GM21576 (cell line): Measurements from ENCODE around the gene CAPN11.
"Not testable (repeated sequence)": the region's sequence is repeated elsewhere in the genome, so short reads cannot be mapped to it uniquely, and the experiment has no call there.

ENCODE experiments used
- ATAC-seq: cut with Tn5 transposase; IDR thresholded peaks from one replicate; pipeline ENCODE4 v1.9.1; 2021; ENCODE audit warnings: mild to moderate bottlenecking, moderate library complexity; ENCODE audit not compliant: unreplicated experiment

Gene CAPN11

DNA sequence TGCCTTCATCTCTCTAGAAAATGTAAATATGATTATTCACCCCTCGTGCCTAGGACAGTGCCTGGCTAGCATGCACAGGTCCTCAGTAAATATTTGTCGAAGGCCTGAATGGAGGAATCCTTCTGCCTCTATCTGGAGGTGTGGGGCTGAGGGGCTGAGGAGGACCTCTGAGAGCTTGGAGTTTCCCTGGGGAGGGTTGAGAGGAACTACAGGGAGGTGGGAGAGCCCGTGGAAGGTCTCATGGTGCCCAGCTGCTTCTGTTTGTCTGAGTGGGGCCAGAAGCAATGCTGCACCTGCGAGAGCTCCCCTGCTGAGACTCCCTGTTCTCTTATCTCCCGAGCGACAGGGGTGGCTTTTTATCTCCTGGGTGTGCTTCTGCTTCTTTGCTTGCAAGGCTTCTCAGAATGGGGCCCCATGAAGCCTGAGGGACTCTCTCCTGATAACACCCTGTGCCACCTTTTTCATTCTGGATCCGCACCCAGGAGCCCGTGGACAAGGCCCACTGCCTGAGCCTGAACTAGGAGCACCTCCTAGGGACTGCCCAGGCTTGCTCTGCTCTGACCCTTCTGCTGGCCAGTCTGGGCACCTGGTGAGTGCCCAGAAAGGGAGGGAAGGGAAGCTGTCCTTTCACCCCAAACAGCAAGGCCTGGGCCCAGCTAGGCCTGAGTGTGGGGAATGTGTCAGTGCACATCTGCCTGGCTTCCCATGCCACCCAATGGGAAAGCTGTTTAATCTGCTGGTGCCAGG is 67.1 kb downstream of the CAPN11 start:
- no peak for ATAC-seq

DNA sequence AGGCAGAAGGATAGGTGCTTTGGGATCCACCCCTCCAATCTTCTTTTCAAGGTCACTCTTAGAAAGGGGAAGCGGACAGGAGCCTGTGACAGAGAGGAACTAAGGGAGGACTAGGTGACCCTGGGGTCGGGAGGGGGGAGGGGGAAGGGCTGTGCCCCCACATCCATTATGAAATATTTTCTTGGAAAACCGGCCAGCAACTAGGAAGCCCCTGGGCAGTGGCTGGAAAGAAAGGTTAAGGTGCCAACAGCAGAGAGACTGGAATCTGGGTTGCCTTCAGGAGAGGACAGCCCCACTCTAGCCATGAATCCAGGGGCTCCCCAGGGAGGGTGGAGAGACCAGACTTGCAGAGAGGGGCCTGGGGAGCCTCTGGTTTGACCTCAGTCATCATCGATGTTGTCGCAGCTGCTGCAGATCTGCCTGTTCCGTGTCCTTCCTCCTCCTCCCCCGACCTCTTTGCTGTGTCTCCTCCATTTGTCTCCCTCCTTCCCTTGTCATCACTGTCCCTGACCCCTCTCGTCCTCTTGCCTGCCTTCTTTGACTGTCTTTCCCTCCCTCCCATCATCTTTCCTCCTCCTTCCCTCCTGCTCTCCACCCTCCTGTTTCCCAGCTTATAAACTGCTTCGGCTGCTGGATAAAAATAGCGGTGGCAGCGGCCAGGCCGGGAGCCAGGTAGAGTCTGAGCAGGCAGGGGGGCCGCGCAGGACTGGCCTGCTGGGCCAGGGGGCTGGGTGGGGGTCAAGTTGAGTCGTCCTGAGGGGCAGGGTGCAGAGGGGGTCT is 67.9 kb downstream of the CAPN11 start:
- ATAC-seq: no peak

DNA sequence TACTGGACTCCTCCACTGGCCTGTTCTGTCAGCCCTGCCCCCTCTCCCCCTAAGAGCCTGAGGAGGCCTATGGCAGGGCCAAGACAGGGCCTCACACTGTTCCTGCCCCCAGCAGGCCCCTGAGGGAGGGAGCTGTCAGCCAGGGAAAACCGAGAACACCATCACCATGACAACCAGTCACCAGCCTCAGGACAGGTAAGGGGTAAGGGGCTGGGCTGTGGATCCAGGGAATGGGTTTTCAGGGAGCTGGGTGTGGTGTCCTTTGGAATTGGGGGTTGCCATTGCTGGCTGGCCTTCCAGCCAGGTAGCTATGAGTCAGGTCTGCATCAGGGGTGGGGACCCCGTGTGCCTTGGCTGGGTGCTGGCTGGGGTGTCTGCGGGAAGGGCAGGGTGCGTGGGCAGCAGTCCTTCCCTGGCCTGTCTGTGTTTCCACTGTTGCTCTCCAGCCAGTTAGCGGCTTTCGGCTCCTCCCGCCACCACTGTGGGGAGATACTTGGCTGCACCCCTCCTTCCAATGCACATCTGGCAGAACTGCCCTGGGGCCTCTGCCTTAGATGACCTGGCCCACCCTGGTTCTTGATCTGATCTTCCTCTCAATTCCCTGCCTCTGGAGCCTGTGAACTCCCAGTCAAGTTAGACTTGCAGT is 68.7 kb downstream of the CAPN11 start:
- no peak for ATAC-seq

DNA sequence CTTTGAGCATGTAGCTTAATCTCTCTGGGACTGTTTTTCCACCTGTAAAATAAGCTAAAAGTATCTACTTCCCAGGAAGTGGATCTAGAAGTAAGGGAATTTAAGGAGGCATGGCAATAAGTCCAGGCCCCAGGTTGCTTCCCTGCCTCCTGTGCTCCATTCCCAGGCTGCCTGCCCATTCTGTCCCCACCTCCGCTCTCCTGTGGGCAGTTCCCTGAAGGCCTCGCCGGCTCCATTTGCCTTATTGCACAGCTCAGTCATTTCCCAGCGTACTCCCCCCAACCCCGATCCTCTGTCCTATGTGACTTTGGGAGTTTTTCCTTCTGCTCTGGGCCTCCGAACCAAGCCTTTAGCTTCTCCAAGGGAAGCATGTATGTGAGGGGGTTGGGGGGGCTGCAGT is 69.4 kb downstream of the CAPN11 start:
- ATAC-seq: no peak

DNA sequence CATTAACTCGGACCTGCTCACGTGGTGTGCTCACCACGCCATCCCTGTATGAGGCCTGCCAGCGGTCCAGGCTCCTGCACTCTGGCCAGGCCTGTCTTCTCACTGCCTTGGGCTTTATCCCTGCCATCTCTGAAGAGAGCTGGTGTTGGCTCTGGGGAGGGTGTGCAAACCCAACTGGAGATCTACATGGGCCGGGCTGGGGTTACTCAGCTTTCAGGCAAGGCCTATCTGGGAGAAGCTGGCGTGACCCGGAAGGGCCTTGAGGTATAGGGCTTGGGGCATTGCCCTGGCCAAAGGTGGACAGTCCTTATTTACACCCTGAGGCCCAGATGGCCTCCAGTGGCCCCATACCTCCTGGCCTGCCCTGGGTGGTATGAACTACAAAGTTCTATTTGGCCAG is 69.8 kb downstream of the CAPN11 start:
- no peak for ATAC-seq

DNA sequence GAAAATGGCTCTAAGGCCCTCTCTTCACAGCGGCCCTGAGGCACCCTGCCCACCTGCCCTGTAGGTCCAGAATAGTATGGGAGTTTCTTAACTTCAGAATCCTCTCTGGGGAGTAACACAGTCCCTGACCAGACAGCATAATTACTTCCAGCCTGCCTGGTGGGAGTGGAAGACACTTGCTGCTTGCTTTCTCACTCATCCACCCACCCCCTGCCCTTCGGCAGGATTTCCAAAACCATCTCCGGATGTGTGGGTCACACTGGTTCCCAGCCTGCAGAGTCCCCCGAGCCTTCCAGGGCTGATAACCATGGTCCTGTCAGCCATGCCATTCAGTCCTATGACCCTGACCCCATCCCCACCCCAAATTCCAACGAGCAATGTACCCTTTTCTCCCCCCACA is 70.2 kb downstream of the CAPN11 start:
- ATAC-seq: no peak

DNA sequence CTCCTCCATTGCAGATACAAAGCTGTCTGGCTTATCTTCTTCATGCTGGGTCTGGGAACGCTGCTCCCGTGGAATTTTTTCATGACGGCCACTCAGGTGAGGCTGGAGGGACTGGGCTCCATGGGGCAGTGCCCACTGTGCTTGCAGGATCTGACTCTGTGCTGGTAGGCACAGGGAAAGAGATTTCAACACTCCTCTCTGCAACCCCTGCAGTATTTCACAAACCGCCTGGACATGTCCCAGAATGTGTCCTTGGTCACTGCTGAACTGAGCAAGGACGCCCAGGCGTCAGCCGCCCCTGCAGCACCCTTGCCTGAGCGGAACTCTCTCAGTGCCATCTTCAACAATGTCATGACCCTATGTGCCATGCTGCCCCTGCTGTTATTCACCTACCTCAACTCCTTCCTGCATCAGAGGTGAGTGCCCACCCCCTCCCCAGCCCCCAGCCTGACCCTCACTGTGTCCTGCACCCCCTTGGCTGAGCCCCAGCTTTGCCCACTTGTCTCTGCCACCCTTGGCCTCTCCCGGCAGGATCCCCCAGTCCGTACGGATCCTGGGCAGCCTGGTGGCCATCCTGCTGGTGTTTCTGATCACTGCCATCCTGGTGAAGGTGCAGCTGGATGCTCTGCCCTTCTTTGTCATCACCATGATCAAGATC is 70.9 kb downstream of the CAPN11 start:
- ATAC-seq: no peak

DNA sequence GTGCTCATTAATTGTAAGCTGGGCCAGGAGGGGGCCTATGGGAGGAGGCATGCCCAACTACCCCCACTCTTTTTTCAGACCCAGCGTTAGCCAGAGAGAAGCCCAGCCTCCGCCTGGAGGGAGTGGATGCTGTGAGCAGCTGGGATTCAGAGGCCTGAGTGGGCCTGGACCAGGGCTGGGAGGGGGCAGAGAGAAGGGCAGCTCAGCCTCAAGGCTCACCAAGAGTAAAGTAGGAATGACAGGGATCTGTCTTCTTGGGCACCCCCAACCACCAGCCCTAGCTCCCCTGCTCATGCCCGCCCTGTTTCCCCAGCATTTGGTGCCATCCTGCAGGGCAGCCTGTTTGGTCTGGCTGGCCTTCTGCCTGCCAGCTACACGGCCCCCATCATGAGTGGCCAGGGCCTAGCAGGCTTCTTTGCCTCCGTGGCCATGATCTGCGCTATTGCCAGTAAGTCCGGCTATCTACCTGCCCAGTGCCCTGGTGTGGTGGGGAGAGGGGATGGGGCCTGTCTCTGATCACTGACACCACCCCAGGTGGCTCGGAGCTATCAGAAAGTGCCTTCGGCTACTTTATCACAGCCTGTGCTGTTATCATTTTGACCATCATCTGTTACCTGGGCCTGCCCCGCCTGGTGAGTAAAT is 71.5 kb downstream of the CAPN11 start:
- no peak for ATAC-seq

DNA sequence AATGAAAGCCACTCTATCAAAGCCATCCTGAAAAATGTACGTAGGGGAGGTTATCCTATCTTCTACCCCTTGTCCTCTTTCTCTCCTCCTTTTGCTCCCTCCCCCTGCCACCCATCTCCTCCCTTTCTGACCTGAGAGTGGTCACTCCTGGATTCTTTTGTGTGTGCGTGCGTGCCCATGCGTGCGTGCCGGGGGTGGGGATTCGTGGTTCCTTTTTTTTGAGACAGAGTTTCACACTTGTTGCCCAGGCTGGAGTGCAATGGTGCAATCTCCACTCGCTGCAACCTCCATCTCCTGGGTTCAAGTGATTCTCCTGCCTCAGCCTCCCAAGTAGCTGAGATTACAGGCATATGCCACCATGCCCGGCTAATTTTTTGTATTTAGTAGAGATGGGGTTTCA is 72.8 kb downstream of the CAPN11 start:
- ATAC-seq: not testable (repeated sequence)

DNA sequence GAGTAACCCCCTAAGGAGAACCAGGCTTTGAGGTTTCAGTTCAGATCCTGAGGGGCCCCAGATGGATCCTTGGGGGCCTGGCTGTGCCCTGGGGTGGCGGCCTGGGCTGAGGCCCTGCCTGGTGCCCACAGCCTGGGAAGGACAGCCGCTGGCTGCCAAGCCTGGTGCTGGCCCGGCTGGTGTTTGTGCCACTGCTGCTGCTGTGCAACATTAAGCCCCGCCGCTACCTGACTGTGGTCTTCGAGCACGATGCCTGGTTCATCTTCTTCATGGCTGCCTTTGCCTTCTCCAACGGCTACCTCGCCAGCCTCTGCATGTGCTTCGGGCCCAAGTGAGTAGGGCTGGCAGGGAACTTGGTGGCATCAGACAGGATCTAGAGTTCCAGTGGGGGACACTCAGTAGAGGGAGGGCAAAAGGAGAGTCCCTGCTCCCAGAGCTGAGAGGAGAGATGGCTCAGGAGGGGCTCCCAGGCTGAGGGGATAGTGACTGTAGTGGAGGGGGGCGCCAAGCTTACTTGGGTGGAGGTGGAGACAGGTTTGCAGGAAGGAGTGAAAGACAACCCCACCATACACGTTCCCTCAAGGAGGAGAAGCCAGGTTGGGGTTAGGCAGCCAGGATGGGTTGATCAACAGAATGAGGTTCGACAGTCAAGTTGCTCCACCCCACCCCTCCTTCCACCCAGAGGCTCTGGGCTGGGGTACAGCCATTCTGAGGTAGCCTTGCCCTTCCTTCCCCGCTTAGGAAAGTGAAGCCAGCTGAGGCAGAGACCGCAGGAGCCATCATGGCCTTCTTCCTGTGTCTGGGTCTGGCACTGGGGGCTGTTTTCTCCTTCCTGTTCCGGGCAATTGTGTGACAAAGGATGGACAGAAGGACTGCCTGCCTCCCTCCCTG is 74.3 kb downstream of the CAPN11 start:
- no peak for ATAC-seq

DNA sequence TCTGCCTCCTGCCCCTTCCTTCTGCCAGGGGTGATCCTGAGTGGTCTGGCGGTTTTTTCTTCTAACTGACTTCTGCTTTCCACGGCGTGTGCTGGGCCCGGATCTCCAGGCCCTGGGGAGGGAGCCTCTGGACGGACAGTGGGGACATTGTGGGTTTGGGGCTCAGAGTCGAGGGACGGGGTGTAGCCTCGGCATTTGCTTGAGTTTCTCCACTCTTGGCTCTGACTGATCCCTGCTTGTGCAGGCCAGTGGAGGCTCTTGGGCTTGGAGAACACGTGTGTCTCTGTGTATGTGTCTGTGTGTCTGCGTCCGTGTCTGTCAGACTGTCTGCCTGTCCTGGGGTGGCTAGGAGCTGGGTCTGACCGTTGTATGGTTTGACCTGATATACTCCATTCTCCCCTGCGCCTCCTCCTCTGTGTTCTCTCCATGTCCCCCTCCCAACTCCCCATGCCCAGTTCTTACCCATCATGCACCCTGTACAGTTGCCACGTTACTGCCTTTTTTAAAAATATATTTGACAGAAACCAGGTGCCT is 75.0 kb downstream of the CAPN11 start:
- ATAC-seq: no peak
